GM18507 (cell line): ENCODE data around the gene FFAR4.

Experiments
- DNase-seq: peaks from one replicate; pipeline ENCODE4 v3.0.0; 2011; ENCODE audit warnings: low read depth; ENCODE audit not compliant: insufficient read length; ENCODE audit errors: extremely low spot score
- FAIRE-seq: peaks from 2 replicates; lab custom pipeline; 2011; peaks lifted over from hg19 to GRCh38; lab: Jason Lieb, UNC

FFAR4 gene

GRCh38 chr10:93597075-93597599 is 30.7 kb downstream of the FFAR4 start:
- FAIRE-seq (no peak), DNase-seq (no peak)

GRCh38 chr10:93598157-93598556 is 31.7 kb downstream of the FFAR4 start:
- no peak for DNase-seq
- FAIRE-seq, result no peak

DNA sequence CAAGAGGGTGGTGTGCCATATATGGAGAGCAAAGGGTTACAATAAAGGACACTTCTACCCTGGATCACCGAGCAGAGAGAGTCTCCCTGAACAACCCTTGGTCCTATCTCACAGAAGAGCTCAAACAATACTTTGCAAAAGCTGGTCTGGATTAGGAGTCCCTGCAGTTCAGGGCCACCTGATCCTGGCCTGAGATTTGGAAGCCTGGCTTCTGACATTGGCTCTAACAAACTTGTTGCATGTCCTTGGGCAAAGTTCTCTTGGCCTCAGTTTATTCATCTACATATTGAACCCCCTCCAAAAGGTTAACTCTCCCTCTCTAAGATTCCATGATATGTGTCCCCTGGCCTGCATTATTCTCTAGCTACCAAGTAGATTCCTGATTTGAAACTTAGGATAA is 32.9 kb downstream of the FFAR4 start:
- FAIRE-seq, result no peak
- no peak for DNase-seq

- DNase-seq, result no peak
- FAIRE-seq, result no peak
Observed at GRCh38 chr10:93599778-93600177, 33.3 kb downstream of the FFAR4 start.

DNA sequence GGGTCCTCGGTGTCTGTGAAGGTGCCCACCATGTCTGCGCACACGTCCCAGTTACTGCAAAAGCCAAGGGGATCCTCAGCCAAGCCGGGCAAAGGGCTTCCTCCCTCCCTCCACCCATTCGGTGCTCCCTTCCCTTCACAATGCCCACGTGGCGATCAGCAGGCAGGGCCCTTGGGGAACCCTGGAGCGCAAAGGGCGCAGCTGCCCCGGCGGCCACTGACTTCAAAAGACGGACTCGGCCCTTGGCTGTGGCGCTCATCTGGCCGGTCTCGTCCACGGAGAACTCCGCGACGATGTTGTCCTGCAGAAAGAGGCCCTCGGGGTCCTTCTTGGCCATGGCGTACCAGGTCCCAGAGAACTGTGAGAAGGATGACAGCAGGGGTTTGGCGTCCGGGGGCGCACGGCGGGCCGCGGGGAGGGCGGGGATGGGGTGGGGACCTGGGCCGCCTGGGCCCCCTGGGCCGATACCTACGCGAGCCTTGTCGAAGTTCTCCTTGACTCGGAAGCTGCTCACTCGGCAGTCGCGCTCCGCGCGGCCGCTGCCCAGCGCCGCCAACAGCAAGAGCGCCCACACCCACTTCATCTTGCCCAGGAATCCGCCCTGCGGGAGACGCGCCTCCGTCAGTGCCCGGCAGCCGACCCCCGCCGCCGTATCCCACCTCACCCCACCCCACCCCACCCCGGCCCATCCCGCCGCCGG is 34.1 kb downstream of the FFAR4 start:
- DNase-seq, result no peak
- FAIRE-seq, result no peak

DNA sequence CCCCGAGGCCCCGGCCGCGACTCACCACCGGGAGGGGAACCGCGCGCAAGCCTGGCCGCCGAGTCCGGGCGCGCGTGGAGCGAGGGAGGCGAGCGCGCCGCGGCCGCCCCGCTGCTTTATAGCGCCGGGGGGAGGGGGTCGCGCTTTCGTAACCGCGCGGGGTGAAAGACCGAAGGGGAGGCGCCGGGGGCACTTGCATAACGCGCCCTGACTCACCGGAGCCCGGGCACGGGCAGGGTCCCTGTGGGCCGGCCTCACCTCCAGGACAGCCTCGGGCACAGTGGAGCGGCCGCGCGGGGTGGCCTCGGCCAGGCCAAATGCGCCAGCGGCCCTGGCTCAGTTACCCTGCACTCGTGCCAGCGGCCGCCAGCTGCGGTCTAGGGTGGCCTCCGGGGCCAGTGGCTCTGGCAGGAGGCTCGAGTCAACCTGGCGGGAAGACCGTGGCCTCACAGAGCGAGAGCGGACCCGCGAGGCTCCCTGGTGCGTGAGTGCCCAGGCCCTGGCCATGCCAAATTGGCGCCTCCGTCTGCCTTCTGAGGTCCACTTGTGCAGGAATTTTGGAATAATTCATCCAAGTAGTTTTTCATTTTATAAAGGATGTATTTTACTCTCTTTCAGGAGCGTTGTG is 34.8 kb downstream of the FFAR4 start, which contains the start of gene RBP4:
Gene RBP4, minus strand, starts transcription at position 90 of the 628 bp plus-strand sequence. CDS start 207 bp downstream, outside the sequence.
- DNase-seq (no peak), FAIRE-seq (no peak)

DNA sequence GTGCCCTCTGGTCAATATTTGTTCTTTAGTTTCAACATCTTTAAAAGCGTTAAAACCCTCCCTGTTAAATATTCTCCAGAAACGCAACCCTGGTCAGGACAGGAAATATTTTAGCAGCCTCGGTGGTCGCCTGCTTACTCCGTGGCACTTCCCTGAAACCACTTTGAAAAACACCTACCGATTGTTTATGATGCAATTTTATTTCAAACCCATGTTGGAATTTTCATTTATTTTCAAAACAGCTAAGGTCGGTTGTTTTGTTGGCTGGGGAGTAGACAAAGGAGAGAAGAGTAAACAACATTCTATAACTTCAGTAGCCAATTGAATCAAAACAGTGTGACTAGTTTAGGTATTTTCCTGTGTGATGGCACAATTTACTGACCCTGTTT is 35.3 kb downstream of the FFAR4 start:
- FAIRE-seq, result no peak
- no peak for DNase-seq

DNA sequence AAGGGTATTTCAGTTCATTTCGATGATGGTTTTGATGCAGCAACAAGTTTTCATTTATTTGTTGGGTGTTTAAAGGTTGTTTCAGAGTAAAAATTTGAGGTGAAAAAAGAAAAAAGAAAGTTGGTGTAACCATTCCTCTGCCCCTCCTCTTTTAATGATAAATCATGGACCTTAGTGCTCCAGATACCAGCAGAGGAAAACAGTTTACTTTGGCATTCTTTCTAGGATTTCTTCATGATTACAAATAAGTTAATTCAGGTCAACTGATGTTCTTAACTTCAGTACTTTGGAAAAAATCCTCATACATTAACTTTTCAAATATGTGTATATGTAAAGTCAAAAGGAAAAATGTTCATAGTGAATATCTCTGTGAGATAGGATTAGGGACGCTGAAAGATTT is 36.6 kb downstream of the FFAR4 start:
- no peak for FAIRE-seq
- no peak for DNase-seq

DNA sequence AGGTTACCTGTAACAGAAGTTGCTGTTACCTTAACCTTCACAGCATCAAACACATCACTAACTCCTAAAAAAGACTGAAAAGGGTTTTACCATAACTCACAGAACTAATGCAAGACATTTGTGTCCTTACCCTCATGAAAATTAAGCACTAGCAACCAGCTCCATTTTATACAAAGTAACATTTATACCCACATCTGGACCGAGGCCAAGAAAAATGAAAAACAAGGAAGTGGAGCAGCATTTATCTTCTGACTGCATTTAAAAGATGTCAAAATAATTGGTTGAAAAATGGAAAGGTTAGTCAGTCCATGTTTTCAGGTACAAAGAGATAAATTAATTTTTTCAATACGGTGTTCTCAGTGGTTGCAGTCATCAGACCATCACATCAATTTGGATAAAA is 37.7 kb downstream of the FFAR4 start:
- DNase-seq, result no peak
- FAIRE-seq, result no peak

DNA sequence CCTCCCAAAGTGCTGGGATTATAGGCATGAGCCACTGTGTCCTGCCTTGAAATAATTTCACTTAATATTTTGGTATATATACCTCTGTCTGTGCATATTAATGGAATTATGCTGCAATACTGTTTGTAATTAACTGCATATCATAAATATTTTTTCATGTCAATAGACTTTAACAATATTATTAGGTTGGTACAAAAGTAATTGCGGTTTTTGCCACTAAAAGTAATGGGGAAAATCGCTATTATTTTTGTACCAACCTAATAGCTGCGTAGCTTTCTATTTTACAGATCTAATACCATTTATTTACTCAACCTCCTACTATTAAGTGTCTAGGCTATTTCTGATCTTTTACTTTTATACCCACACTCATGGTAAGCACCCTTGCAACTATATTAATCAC is 42.0 kb downstream of the FFAR4 start:
- no peak for DNase-seq
- FAIRE-seq, result no peak

- FAIRE-seq (no peak), DNase-seq (no peak)
Observed at GRCh38 chr10:93612311-93612710, 45.8 kb downstream of the FFAR4 start, which contains the start of gene PDE6C. TSS of gene PDE6C (plus strand) at chr10:93612537. CDS start at chr10:93612726, 189 bp downstream.

DNA sequence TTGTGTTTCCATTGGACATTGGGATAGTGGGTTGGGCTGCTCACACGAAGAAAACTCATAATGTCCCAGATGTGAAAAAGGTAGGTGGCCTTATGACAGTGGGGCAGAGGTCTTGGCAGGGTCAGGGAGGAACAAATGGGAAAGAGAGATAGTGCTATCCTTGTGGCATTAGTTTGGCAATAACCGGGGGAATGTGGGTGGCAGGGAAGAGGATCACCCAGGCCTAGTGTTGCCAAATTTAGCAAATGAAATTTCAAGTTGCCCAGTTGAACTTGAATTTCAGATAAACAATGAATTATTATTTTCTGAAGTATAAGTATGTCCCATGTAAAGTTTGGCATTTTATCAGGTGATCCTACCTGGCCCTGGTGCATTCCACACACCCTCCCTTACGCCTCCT is 46.7 kb downstream of the FFAR4 start:
- DNase-seq (no peak), FAIRE-seq (no peak)

GRCh38 chr10:93614101-93614825 is 47.8 kb downstream of the FFAR4 start:
- DNase-seq (no peak), FAIRE-seq (no peak)

- FAIRE-seq, result no peak
- no peak for DNase-seq
Observed at GRCh38 chr10:93615576-93616235, 49.2 kb downstream of the FFAR4 start.

DNA sequence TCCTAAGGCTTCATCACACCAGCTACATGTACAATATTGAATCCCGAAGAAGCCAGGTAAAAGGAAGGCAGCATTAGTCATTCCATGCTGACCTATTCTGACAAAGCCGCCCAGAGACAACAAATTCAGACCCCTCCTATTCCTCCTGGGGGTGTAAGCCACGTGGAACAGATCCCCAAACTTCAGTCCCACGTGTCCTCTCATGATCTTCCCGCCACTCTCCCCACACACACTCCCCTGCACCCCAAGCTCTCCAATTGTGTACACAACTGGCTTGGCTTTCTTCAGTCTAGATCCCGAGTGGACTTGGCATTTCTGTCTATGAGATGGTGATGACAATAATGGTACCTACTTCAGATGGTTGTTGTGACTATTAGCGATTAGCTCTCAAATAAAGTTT is 54.5 kb downstream of the FFAR4 start:
- DNase-seq (no peak), FAIRE-seq (no peak)

- DNase-seq, result no peak
- no peak for FAIRE-seq
Observed at GRCh38 chr10:93622942-93623341, 56.5 kb downstream of the FFAR4 start.

DNA sequence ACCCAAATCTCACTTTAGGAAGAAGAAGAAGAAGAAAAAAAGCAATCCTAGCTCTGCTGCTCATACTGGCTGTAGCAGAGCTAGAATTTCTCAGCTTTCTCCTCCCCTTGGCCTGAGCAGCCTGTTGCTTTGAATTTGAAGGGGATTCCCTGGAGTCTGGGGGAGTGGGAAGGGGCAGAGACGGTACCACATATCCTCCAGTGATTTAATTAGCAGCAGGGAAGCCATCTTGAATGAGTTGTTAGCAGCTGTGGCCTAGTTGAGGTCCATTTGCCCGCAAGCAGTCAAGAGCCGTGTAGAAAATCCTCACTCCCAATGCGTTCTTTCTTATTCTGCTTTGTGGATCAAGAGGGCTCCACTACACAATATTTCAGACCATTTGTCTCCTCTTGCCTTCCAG is 62.4 kb downstream of the FFAR4 start:
- DNase-seq (no peak), FAIRE-seq (no peak)

GRCh38 chr10:93629647-93630305 is 63.3 kb downstream of the FFAR4 start:
- no peak for FAIRE-seq

More at GRCh38 chr10:93629647-93630305, 63.3 kb downstream of the FFAR4 start:
- DNase-seq, result no peak
